Measurements from ENCODE around the gene RTN4R. TPM values are rescaled to one million over a fixed set of nuclear protein-coding genes. Genes with fewer than 3 reads are reported as not detected.
A peak's percentile ranks its signal among the peaks of the same experiment; 100 is the strongest.
"Not testable (repeated sequence)": the region's sequence is repeated elsewhere in the genome, so short reads cannot be mapped to it uniquely, and the experiment has no call there.

The RTN4R gene
- total RNA-seq, 2 donors from 2014 or later = 4.0 to 6.5 TPM

DNA sequence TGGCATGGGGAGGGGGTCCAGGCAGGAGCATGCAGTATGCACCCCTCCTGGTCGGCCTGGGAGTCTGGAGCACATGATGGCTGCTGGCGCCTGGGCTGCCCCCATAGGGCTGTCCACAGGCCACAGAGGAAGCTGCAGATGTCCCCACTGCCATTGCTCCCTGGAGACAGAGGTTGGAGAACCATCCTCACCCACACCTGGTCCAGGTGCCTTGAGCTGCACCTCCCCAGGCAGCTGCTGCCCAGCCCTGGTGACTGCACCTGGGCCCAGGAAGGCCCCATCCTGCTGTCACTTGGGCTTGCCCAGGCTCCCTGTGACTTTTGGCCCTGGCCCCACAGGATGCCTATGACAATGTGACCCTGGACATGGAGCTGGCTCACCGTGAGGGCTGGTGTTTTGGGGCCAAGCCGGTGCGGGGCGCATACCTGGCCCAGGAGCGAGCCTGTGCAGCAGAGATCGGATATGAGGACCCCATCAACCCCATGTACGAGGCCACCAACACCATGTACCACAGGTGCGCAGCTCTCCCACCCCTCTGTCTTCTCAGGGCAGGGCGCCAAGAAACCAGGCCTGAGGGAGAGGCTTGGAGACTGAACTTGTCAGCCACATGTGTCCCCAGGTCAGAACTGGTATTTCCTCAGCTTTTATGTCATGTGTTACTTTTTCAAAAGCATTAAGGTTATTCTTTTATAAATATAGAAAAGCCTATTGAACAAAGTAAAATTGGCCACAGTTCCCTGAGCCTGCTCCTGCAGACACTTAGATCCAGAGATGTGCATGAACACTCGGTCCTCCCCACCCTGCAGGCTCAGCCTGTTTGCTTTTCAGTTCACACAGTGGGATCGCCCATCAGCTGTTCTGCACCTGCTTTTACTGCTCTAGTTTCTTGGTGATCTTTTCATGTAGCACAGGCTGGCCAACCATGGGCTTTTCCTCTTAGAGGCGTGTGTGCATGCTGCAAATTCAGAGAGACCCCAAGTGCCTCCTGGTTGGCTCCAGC lies 39.6 kb upstream of the RTN4R start:
- intact Hi-C loops (cut with DNase I, micrococcal nuclease); ATAC-seq: not testable (repeated sequence)
- peak in 1 of 2 donors; percentile 13 for DNase-seq

GRCh38 chr22:20306646-20307447 lies 38.7 kb upstream of the RTN4R start:
- ATAC-seq; intact Hi-C loops (cut with DNase I, micrococcal nuclease); DNase-seq: not testable (repeated sequence)

- DNase-seq (no peak), ATAC-seq (no peak)
- intact Hi-C loops (cut with DNase I, micrococcal nuclease) = no loop called here
Observed at GRCh38 chr22:20305894-20306645, 38.0 kb upstream of the RTN4R start.

- ATAC-seq; DNase-seq; intact Hi-C loops (cut with DNase I, micrococcal nuclease): not testable (repeated sequence)
Observed at GRCh38 chr22:20305230-20305893, 37.2 kb upstream of the RTN4R start.

GRCh38 chr22:20304646-20305045 lies 36.5 kb upstream of the RTN4R start:
- DNase-seq = no peak
- ATAC-seq = no peak
- intact Hi-C loops (cut with DNase I, micrococcal nuclease) = no loop called here

- DNase-seq; ATAC-seq; intact Hi-C loops (cut with DNase I, micrococcal nuclease): not testable (repeated sequence)
Observed at GRCh38 chr22:20303229-20303534, 35.1 kb upstream of the RTN4R start.

DNA sequence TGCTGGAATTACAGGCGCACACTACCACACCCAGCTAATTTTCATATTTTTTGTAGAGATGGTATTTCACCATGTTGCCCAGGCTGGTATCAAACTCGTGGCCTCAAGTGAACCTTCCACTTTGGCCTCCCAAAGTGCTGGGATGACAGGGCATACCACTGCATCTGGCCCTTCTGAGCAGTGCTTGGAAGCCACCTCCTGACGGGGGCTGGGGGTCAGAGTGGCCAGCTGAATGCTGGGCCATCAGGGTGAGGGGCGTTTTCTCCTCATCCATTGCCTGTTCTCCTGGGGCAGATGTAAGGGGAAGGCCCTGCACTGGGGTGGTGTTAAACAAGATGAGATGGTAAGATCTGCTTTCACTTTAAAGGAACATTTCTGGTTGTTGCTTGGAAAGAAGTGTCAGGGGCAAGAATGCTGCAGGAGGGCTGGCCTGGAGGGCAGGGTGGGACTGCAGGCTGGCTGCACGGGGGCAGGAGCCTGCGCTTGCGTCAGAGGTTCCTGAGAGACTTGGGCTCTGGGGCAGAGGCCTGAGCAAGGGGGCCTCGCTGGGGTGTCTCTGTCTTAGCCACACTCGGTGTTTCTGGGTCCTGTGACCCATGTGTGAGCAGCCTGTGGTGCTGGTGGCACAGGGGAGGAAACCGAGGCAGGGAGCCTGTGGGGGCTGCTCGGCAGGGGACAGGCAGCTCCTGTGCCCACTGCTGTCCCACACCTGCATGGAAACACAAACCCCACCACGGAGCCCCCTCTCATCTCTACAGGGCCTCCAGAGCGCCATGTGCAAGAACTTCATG lies 34.5 kb upstream of the RTN4R start:
- intact Hi-C loops (cut with DNase I, micrococcal nuclease) = no loop called here
- ATAC-seq = no peak
- DNase-seq = no peak

DNA sequence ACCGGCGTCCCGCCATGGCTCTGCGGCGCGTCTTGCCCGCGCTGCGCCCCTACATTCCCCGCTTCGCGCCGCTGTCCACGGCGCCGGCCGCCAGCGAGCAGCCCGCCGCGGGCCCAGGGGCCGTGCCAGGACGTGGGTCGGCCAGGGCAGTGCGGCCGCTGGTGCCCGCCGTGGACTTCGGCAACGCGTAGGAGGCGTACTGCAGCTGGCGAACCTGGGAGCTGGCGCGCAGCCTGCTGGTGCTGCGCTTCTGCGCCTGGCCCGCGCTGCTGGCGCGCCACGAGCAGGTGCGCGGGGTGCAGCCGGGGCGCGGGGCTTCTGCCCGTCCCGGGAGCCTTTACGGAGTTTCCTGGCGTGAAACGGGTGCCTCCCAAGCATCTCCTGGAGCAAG lies 31.6 kb upstream of the RTN4R start:
- ATAC-seq = peak; percentile 31
- intact Hi-C loops (cut with DNase I, micrococcal nuclease) = no loop called here
- no peak for DNase-seq

GRCh38 chr22:20298803-20299745 lies 31.0 kb upstream of the RTN4R start:
- intact Hi-C loops (cut with DNase I, micrococcal nuclease) = no loop called here
- ATAC-seq (peak; percentile 91), DNase-seq (peak; percentile 87 to 91)

DNA sequence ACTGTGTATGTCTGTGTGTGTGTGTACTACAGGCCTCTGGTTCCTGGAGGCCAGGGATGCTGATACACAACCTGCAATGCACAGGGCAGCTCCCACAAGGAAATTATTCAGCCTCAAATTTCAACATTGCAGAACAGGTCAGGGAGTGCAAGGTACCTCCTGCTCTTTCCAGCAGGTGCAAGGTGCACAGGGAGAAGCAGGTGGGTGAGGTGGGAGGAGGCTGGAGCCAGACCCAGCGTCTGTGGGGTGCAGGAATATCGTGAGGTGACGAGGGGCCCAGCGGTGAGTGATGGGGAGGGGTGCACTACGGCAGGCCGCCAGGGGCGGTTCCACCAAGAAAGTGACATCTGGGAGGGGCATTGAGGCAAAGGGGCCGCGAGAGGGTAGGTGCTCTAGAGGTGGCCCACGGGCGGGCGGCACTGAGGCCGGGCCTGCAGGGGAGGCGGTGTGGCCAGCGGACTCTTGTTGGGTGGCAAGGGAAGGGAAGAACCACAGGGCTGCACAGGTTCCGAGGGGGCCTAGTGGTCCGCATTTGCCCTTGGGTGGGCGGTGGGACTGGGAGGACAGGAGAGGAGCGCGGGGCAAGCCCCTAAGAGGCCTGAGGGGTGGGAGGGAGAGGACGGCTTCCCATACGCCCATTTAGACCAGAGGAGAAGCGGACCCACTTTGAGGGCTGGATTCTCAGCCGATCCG lies 30.1 kb upstream of the RTN4R start:
- ATAC-seq (peak; percentile 9), DNase-seq (no peak)
- intact Hi-C loops (cut with DNase I, micrococcal nuclease) = no loop called here

DNA sequence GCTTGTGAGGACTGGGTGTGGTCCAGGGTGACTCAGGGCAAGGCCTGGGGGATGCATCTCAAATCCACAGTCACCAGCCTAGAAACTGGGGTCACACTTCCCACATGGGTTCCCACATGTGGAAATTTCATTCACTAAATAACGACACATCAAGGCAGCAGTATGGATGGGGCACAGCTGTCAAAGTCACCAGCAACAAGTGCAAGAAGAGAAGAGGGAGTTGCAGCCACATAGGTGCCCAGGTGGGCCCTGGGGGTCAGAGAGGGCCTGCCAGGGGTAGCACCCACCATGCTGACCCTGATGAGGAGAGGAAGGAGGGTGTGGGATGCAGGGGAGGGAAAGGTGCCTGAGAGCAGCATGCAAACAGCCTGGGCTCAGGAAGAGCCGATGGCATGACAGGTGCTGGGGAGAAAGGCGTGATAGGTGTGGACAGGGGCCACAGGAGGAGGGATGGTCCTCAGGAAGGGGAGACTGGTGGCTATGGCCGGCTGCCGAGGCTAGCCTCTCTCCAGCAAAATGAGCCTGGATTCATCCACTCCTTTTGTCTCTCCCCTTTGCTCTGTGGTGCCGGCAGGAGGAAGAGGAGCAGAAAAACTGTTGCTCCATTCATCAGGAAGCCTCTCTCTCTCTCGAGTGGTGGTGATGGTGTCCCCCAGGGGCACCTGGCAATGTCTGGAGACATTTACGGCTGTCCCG lies 29.4 kb upstream of the RTN4R start:
- intact Hi-C loops (cut with DNase I, micrococcal nuclease) = no loop called here
- DNase-seq = no peak
- ATAC-seq = no peak

DNA sequence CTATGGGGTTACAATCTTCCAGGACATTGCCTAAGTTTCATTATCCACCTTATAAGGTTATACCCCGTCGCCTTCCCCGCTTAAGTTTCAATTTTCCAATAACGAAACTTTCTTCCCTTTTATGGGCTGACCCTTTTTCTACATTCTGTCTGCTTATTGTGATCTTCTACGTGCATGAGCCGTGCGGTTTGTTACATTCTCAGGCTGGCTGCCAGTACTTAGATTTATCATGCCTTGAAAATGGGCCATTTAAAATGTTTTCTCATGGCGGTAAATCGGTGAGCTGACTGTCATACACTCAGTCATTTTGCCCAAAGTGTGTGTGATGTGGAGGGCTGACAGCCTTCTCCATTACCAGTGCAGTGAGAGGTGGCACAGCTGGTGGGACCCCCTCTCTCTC lies 28.5 kb upstream of the RTN4R start:
- DNase-seq = no peak
- intact Hi-C loops (cut with DNase I, micrococcal nuclease) = no loop called here
- ATAC-seq = no peak

DNA sequence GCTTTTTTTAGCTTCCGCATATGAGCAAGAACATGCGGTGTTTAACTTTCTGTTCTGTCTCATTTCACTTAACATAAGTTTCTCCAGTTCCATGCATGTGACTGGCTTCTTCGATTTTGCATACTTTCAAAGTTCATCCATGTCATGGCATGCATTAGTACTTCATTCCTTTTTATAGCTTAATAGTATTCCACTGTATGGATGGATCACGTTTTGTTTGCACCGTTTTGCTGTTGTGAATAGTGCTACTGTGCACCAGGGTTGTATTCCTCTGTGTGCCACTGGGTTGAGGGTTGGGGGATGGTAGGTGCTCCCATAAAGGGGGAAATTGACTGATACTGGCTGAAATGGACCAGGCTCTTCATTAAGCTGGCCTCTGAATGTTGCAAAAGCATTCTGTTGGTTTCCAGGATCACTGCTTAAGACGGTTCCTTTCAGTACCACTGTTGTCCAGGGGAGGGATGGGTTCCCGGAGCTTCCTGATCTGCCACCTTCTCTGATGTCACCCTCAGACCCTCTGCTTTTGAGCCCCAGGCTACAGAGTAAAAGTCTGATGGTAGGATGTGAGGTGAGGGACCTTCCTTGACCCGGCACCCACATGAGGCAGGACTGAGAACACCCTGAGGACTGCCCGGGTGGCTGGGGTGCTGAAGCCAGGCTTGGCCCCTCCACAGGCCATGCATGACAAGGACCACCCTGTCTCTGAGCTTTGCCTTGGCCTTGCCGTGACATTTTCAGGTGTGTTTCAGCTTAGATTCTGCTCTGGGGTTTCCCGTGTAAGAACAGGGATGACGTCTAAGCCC lies 27.3 kb upstream of the RTN4R start:
- intact Hi-C loops (cut with DNase I, micrococcal nuclease) = no loop called here
- DNase-seq = no peak
- no peak for ATAC-seq

DNA sequence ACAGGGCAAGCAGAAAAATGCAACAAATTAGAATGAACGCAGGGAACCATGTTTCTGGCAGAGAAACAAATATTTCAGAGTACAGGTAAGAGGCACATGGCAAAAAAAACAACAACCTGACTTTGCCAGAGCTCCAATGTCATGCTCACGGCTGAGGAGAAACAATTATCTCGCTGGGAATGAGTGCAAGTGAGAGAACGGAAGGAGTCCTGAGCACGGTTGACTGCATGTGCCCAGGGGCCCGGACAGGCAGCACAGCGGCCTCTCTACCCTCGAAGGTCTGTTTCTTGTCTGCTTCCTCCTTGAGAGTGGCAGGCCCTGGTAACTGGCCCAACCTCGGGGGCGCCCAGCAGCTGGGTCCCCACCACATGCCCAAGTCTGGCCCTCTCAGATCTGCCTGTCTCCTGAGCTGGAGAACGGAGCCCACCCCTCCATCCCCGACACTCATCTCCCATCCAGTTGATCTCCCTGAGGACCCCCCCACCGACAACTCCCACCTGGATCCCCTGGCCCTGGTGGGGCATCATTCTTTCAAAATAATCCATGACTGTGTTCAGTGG lies 24.6 kb upstream of the RTN4R start:
- ATAC-seq (no peak), DNase-seq (no peak)
- intact Hi-C loops (cut with DNase I, micrococcal nuclease) = no loop called here

DNA sequence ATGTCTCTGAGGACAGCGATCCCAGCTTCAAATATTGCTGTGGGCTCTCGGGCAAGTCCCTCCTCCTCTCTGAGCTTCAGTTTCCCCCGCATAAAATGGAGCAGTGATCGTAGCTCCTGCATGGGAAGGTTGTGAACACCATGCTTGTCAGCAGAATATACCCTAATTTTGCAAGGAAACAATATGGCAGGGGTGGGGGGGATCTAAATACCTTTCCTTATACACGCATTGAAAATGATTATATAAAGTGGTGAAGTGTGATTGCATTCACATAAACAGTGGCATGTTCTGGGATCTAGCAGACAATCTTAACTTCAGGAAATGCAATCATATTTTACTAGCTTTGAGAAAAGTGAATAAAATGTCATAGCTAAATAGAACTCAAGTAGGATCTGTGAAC lies 24.0 kb upstream of the RTN4R start:
- no peak for ATAC-seq
- intact Hi-C loops (cut with DNase I, micrococcal nuclease) = no loop called here
- DNase-seq = no peak
